22Rv1 (cell line): ENCODE data around the gene MAML3.

Experiments used
- ZFX ChIP-seq: fragments of 450-650 bp; IDR thresholded peaks from 2 replicates; pipeline ENCODE4 v1.6.1; 2017; ENCODE audit warnings: antibody characterized with exemption, borderline replicate concordance
- TF ChIP-seq, protein P1 (sequence below): fragments of 450-650 bp; IDR thresholded peaks from 2 replicates; pipeline ENCODE4 v1.5.1; 2017; ENCODE audit warnings: mild to moderate bottlenecking

DNA sequence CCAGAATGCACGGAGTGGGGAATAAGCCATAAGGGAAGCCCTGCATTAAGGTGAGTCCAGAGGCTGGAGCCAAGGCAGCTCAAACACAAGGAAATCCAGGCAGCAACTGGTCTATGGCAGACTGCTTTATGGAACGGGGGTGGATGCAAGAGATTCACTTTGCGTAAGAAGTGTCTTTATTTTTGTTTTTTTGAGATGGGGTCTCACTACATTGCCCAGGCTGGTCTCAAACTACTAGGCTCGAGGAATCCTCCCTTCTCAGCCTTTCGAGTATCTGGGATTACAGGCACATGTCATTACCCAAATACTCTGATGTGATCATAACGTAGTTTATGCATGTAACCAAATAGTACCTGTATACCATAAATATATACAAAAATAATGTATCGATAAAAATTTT is 199.5 kb downstream of the MAML3 start:
- TF ChIP-seq, protein P1, sequence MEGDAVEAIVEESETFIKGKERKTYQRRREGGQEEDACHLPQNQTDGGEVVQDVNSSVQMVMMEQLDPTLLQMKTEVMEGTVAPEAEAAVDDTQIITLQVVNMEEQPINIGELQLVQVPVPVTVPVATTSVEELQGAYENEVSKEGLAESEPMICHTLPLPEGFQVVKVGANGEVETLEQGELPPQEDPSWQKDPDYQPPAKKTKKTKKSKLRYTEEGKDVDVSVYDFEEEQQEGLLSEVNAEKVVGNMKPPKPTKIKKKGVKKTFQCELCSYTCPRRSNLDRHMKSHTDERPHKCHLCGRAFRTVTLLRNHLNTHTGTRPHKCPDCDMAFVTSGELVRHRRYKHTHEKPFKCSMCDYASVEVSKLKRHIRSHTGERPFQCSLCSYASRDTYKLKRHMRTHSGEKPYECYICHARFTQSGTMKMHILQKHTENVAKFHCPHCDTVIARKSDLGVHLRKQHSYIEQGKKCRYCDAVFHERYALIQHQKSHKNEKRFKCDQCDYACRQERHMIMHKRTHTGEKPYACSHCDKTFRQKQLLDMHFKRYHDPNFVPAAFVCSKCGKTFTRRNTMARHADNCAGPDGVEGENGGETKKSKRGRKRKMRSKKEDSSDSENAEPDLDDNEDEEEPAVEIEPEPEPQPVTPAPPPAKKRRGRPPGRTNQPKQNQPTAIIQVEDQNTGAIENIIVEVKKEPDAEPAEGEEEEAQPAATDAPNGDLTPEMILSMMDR = no peak
- no peak for TF ChIP-seq ZFX
